ENCODE measurements around the gene SNX18. TPM values are rescaled to one million over a fixed set of nuclear protein-coding genes. Genes with fewer than 3 reads are reported as not detected.

The SNX18 gene
- polyA plus RNA-seq, 2 of the 4 experiments (the other 2 are of a cell fraction), result 7.1 to 8.1 TPM

- no peak for TF ChIP-seq RFX5 (IDR thresholded peaks at IDR 0.05)
- no peak for TF ChIP-seq RNF2 (IDR thresholded peaks at IDR 0.05; ENCODE audit: borderline replicate concordance, low read depth)
- TF ChIP-seq, protein P1, sequence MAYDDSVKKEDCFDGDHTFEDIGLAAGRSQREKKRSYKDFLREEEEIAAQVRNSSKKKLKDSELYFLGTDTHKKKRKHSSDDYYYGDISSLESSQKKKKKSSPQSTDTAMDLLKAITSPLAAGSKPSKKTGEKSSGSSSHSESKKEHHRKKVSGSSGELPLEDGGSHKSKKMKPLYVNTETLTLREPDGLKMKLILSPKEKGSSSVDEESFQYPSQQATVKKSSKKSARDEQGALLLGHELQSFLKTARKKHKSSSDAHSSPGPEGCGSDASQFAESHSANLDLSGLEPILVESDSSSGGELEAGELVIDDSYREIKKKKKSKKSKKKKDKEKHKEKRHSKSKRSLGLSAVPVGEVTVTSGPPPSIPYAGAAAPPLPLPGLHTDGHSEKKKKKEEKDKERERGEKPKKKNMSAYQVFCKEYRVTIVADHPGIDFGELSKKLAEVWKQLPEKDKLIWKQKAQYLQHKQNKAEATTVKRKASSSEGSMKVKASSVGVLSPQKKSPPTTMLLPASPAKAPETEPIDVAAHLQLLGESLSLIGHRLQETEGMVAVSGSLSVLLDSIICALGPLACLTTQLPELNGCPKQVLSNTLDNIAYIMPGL (CRISPR knock-in tag; IDR thresholded peaks at IDR 0.05; ENCODE audit: borderline replicate concordance), result no peak
- no peak for TF ChIP-seq CBX2 (IDR thresholded peaks at IDR 0.05; ENCODE audit: borderline replicate concordance, low read depth)
- peak; percentile 86 for TF ChIP-seq POLR2A (IDR thresholded peaks at IDR 0.05; ENCODE audit: low read length)
- no peak for TF ChIP-seq NFE2L2 (conservative IDR thresholded peaks at IDR 0.05; ENCODE audit: low read length)
- no peak for TF ChIP-seq ZC3H11A (IDR thresholded peaks at IDR 0.05)
- peak; percentile 74 for TF ChIP-seq PHF8 (IDR thresholded peaks at IDR 0.05; ENCODE audit: borderline replicate concordance, low read depth)
- TF ChIP-seq KDM1A (IDR thresholded peaks at IDR 0.05; ENCODE audit: low read depth), result no peak
- no peak for TF ChIP-seq ESRRA (IDR thresholded peaks at IDR 0.05; ENCODE audit: borderline replicate concordance, low read length)
- TF ChIP-seq ZNF302 (CRISPR knock-in tag; IDR thresholded peaks at IDR 0.05), result no peak
- peak; percentile 98 for TF ChIP-seq SMC3 (IDR thresholded peaks at IDR 0.05)
- peak; percentile 84 to 99 for TF ChIP-seq RAD21 (conservative IDR thresholded peaks at IDR 0.05 in 1 of 2, IDR thresholded peaks at IDR 0.05 in 1 of 2)
- no peak for TF ChIP-seq ZSCAN20 (CRISPR knock-in tag; IDR thresholded peaks at IDR 0.05)
- TF ChIP-seq FOSB (CRISPR knock-in tag; IDR thresholded peaks at IDR 0.05), result no peak
- TF ChIP-seq, protein P2, sequence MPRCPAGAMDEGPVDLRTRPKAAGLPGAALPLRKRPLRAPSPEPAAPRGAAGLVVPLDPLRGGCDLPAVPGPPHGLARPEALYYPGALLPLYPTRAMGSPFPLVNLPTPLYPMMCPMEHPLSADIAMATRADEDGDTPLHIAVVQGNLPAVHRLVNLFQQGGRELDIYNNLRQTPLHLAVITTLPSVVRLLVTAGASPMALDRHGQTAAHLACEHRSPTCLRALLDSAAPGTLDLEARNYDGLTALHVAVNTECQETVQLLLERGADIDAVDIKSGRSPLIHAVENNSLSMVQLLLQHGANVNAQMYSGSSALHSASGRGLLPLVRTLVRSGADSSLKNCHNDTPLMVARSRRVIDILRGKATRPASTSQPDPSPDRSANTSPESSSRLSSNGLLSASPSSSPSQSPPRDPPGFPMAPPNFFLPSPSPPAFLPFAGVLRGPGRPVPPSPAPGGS (IDR thresholded peaks at IDR 0.05), result 0 out of 3 replicates have a peak, but pooled peaks have one; percentile 44
- no peak for TF ChIP-seq TFCP2L1 (CRISPR knock-in tag; IDR thresholded peaks at IDR 0.05)
- 0 out of 5 replicates have a peak, but pooled peaks of 1 of the 2 experiments have one; percentile 17 for TF ChIP-seq EP300 (IDR thresholded peaks at IDR 0.05)
- TF ChIP-seq, protein P3, sequence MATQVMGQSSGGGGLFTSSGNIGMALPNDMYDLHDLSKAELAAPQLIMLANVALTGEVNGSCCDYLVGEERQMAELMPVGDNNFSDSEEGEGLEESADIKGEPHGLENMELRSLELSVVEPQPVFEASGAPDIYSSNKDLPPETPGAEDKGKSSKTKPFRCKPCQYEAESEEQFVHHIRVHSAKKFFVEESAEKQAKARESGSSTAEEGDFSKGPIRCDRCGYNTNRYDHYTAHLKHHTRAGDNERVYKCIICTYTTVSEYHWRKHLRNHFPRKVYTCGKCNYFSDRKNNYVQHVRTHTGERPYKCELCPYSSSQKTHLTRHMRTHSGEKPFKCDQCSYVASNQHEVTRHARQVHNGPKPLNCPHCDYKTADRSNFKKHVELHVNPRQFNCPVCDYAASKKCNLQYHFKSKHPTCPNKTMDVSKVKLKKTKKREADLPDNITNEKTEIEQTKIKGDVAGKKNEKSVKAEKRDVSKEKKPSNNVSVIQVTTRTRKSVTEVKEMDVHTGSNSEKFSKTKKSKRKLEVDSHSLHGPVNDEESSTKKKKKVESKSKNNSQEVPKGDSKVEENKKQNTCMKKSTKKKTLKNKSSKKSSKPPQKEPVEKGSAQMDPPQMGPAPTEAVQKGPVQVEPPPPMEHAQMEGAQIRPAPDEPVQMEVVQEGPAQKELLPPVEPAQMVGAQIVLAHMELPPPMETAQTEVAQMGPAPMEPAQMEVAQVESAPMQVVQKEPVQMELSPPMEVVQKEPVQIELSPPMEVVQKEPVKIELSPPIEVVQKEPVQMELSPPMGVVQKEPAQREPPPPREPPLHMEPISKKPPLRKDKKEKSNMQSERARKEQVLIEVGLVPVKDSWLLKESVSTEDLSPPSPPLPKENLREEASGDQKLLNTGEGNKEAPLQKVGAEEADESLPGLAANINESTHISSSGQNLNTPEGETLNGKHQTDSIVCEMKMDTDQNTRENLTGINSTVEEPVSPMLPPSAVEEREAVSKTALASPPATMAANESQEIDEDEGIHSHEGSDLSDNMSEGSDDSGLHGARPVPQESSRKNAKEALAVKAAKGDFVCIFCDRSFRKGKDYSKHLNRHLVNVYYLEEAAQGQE (IDR thresholded peaks at IDR 0.05), result no peak
- TF ChIP-seq EHF (CRISPR knock-in tag; IDR thresholded peaks at IDR 0.05), result no peak
- no peak for TF ChIP-seq HOXB13 (CRISPR knock-in tag; IDR thresholded peaks at IDR 0.05; ENCODE audit: low read depth)
- no peak for TF ChIP-seq HDAC2 (IDR thresholded peaks at IDR 0.05)
- no peak for TF ChIP-seq NR3C1 (IDR thresholded peaks at IDR 0.05)
Observed at GRCh38 chr5:54517512-54518145, at the start of gene SNX18 (continued).

Measured in A549 (cell line).